ENCODE data around the gene GLT6D1.

Gene GLT6D1

GRCh38 chr9:135622415-135623020, 16.8 kb downstream of the GLT6D1 start:
- FAIRE-seq, result no peak
- no peak for DNase-seq (ENCODE audit: low spot score)

- FAIRE-seq (no peak), DNase-seq (ENCODE audit: low spot score) (no peak)
These were observed 18.8 kb downstream of the GLT6D1 start for GRCh38 chr9:135620558-135620957.

GRCh38 chr9:135619599-135619886, 19.8 kb downstream of the GLT6D1 start:
- no peak for FAIRE-seq
- DNase-seq (ENCODE audit: low spot score), result no peak

GRCh38 chr9:135618866-135619598, 20.3 kb downstream of the GLT6D1 start:
- FAIRE-seq (no peak), DNase-seq (ENCODE audit: low spot score) (no peak)

- DNase-seq (ENCODE audit: low spot score) (no peak), FAIRE-seq (no peak)
These were observed 21.3 kb downstream of the GLT6D1 start for GRCh38 chr9:135617991-135618411.

- DNase-seq (ENCODE audit: low spot score) (no peak), FAIRE-seq (no peak)
These were observed 21.8 kb downstream of the GLT6D1 start for GRCh38 chr9:135617538-135617900.

- FAIRE-seq (no peak), DNase-seq (ENCODE audit: low spot score) (no peak)
These were observed 22.5 kb downstream of the GLT6D1 start for GRCh38 chr9:135616619-135617537.

- DNase-seq (ENCODE audit: low spot score), result no peak
- no peak for FAIRE-seq
These were observed 23.4 kb downstream of the GLT6D1 start for GRCh38 chr9:135615666-135616618.

GRCh38 chr9:135614821-135615665, 24.3 kb downstream of the GLT6D1 start:
- no peak for FAIRE-seq
- no peak for DNase-seq (ENCODE audit: low spot score)

GRCh38 chr9:135613946-135614805, 25.2 kb downstream of the GLT6D1 start:
- no peak for DNase-seq (ENCODE audit: low spot score)
- FAIRE-seq, result no peak

- no peak for DNase-seq (ENCODE audit: low spot score)
- no peak for FAIRE-seq
These were observed 26.1 kb downstream of the GLT6D1 start for GRCh38 chr9:135612981-135613910.

- FAIRE-seq (no peak), DNase-seq (ENCODE audit: low spot score) (no peak)
These were observed 26.9 kb downstream of the GLT6D1 start for GRCh38 chr9:135612437-135612836.

GRCh38 chr9:135611875-135612209, 27.5 kb downstream of the GLT6D1 start:
- DNase-seq (ENCODE audit: low spot score) (no peak), FAIRE-seq (no peak)

GRCh38 chr9:135611142-135611874, 28.0 kb downstream of the GLT6D1 start:
- FAIRE-seq, result no peak
- no peak for DNase-seq (ENCODE audit: low spot score)

- FAIRE-seq, result no peak
- no peak for DNase-seq (ENCODE audit: low spot score)
These were observed 28.8 kb downstream of the GLT6D1 start for GRCh38 chr9:135610290-135611141.

- DNase-seq (ENCODE audit: low spot score), result no peak
- FAIRE-seq, result no peak
These were observed 29.9 kb downstream of the GLT6D1 start for GRCh38 chr9:135609366-135609955.

- FAIRE-seq (no peak), DNase-seq (ENCODE audit: low spot score) (no peak)
These were observed 30.4 kb downstream of the GLT6D1 start for GRCh38 chr9:135608999-135609317.
